A549 treated with AZD9567 at 1 μM for 4 hours (cell line): ENCODE measurements around the gene CDC34. TPM values are rescaled to one million over a fixed set of nuclear protein-coding genes. Genes with fewer than 3 reads are reported as not detected.

ENCODE experiments used
- total RNA-seq: library from RNA; stranded (reverse); fragments of 200-300 nt; extraction: Qiagen RNA extraction; gene quantifications from 5 replicates; pipeline ENCODE4 v1.2.3, GENCODE V29; 2022; ENCODE audit not compliant: insufficient read depth

CDC34 gene
- total RNA-seq: 71.1 to 97.1 TPM (median 96.7 TPM) in 5 replicates

GRCh38 chr19:531753-532560, at the start of gene CDC34:
TSS of gene CDC34 (plus strand) at chr19:531760. CDS start at chr19:531932, 172 bp downstream.

GRCh38 chr19:496112-496665, 35.4 kb upstream of the CDC34 start, which contains the start of gene MADCAM1:
TSS of gene MADCAM1 (plus strand) at chr19:496486. CDS start at chr19:496500, 14 bp downstream.

GRCh38 chr19:507286-508203, 24.0 kb upstream of the CDC34 start, which contains the start of gene TPGS1:
TSS of gene TPGS1 (plus strand) at chr19:507497. CDS start at chr19:507507, 10 bp downstream.

GRCh38 chr19:543910-544608, 12.5 kb downstream of the CDC34 start, which contains the start of gene GZMM:
TSS of gene GZMM (plus strand) at chr19:544053. CDS start at chr19:544072, 19 bp downstream.

GRCh38 chr19:572140-572742, 40.7 kb downstream of the CDC34 start, which contains the start of gene BSG:
TSS of gene BSG (plus strand) at chr19:572596. CDS start at chr19:572635, 39 bp downstream.

GRCh38 chr19:589693-590395, 58.3 kb downstream of the CDC34 start, which contains the start of gene HCN2:
TSS of gene HCN2 (plus strand) at chr19:589881. CDS start at chr19:589946, 65 bp downstream.

Other genes with a start within 250 kb of the CDC34 start
- gene PLPP2, start 240.4 kb upstream of the CDC34 start, total RNA-seq: 59.4 to 105 TPM (median 93.8 TPM) in 5 replicates
- 7.1 to 22.2 TPM (median 20.3 TPM) in 5 replicates for gene MIER2, start 187.0 kb upstream of the CDC34 start, total RNA-seq
- 0.34 to 0.52 TPM (median 0.46 TPM) in 4 of 5 replicates, not detected in the other for gene C2CD4C, start 122.6 kb upstream of the CDC34 start, total RNA-seq
- 0.75 to 1.4 TPM (median 0.95 TPM) in 4 of 5 replicates, not detected in the other for gene SHC2, start 70.7 kb upstream of the CDC34 start, total RNA-seq
- 0.16 to 0.29 TPM (median 0.24 TPM) in 4 of 5 replicates, not detected in the other for gene MADCAM1, start 35.3 kb upstream of the CDC34 start, total RNA-seq
- 14.2 to 17.3 TPM (median 16.0 TPM) in 5 replicates for gene TPGS1, start 24.3 kb upstream of the CDC34 start, total RNA-seq
- 0.26 to 0.62 TPM (median 0.32 TPM) in 4 of 5 replicates, not detected in the other for gene GZMM, start 12.3 kb downstream of the CDC34 start, total RNA-seq
- gene BSG, start 40.8 kb downstream of the CDC34 start, total RNA-seq: 672 to 739 TPM (median 723 TPM) in 5 replicates
- 26.8 to 36.7 TPM (median 34.9 TPM) in 5 replicates for gene HCN2, start 58.1 kb downstream of the CDC34 start, total RNA-seq
- gene POLRMT, start 101.8 kb downstream of the CDC34 start, total RNA-seq: 79.2 to 97.4 TPM (median 83.6 TPM) in 5 replicates
- 0.58 to 0.97 TPM (median 0.78 TPM) in 4 of 5 replicates, not detected in the other for gene FGF22, start 108.1 kb downstream of the CDC34 start, total RNA-seq
- gene RNF126, start 131.5 kb downstream of the CDC34 start, total RNA-seq: 63.5 to 73.3 TPM (median 72.5 TPM) in 5 replicates
- gene FSTL3, start 144.6 kb downstream of the CDC34 start, total RNA-seq: 198 to 279 TPM (median 261 TPM) in 5 replicates
- 0.10 to 0.32 TPM (median 0.13 TPM) in 3 of 5 replicates, not detected in the others for gene PRSS57, start 163.7 kb downstream of the CDC34 start, total RNA-seq
- 6.7 to 14.2 TPM (median 12.8 TPM) in 5 replicates for gene PALM, start 177.2 kb downstream of the CDC34 start, total RNA-seq
- 63.4 to 77.5 TPM (median 76.5 TPM) in 5 replicates for gene MISP, start 219.4 kb downstream of the CDC34 start, total RNA-seq